GM18517 (cell line): Measurements from ENCODE around the gene IL1RAPL1.

ENCODE experiments used
- ATAC-seq: cut with Tn5 transposase; IDR thresholded peaks from one replicate; pipeline ENCODE4 v1.9.1; 2021; ENCODE audit warnings: mild to moderate bottlenecking, moderate library complexity; ENCODE audit not compliant: unreplicated experiment

The IL1RAPL1 gene

DNA sequence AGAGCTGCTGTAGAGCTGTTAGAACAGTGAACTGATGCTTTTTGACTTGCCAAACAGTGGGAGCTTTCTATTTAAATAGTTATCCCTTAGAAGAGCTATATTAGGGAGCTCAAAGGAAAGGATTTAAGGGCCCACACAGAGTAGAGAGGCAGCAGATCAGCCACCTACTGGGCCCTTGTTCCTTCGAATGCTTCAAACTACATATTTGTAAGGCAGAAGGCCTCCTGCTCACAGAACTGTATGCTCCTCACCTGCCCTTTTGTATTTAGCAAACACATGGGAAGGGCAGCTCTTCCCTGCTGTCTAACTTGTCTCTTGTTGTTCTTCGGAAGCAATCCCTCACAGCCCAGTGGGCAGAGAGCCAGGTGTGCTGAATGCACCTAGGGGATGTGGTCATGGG lies 38.0 kb downstream of the IL1RAPL1 start:
- no peak for ATAC-seq

DNA sequence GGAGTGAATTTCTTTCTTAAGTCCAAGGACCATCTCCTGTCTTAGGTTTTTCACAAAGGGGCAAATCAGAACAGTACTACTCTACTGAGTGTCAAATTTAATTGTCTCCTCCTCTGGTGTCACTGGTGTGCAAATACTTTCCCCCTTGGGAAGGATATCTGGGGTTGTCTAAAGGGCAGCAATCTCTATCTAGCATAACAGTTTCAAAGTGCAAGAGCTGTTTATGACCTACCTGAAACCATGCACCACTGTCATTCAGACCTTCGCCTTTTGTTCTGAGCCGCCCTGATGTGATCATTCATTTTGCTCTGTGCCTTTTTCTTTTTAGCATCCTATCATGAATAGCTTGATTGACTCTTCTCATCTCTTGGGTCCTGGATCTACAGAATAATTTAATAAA lies 39.3 kb downstream of the IL1RAPL1 start:
- no peak for ATAC-seq

DNA sequence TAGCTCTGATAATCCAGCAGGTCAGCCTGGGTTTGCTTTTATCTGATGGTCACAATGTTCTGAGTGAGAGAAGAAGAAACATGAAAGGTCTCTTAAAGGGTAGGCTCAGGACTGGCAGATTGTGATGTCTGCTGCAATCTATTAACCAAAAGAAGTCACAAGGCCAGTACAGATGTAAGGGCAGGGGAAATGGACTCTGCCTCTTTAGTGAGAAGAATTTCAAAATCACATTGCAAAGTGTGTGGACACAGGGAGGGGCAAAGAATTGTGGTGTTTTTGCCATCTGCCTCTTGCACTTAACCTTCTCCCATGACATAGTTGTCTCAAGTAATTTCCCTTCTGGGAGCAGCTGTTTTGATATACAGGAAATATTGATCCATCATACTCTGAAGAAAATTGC lies 40.9 kb downstream of the IL1RAPL1 start:
- ATAC-seq: no peak

DNA sequence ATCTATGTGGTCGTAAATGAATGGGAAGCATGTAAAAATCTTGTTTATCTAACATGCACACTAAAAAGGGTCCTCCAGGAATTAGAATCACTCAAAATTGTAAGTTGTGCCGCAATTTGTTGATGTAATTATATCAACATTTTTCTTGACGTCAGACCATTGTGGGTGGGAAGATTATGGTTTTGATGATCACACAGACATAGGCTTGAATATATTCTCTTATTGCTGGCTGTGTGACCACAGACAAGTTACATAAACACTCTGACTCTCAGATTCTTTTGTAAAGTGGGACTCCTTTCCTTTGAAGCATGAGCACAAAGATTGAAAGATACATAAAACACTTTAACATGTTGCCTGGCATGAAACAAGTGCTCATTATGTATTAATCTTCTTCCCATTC lies 51.5 kb downstream of the IL1RAPL1 start:
- no peak for ATAC-seq

DNA sequence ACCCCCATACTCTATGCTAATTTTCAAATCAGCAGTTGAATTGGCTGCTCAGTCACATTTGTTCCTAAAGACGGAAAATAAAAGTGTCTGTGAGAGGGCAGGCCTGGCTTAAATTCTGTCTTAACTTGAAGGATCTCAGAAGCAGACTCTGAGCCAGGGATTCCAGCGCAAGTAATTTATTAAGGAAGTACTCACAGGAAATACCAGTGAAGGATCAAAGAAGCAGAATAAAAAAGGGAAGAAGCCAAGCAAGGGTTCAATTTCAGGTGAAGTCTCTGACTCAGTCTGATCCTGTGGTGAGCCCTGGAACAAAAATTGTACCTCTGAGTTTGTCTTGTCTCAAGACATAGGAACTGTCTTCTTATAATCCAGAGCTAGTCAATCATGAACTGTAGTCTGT lies 52.2 kb downstream of the IL1RAPL1 start:
- ATAC-seq: no peak

DNA sequence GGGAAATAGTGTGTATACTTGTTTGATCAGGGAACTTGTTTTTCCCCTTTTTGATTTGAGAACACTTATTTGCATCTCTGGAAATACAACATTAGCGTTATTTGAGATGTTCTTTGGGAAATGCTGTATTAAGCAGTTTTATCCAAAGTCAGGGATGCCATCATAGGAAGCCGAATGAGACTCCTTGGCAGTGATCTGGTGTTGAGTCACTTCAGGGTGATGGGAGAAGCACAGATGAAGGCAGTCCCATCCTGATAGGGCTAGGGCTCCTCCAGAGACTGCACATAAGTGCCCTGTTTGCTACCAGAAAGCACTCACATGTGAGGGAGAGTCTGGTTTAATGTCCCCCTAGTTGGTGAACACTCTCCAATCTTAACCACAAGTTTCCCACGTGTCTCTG lies 62.3 kb downstream of the IL1RAPL1 start:
- no peak for ATAC-seq

DNA sequence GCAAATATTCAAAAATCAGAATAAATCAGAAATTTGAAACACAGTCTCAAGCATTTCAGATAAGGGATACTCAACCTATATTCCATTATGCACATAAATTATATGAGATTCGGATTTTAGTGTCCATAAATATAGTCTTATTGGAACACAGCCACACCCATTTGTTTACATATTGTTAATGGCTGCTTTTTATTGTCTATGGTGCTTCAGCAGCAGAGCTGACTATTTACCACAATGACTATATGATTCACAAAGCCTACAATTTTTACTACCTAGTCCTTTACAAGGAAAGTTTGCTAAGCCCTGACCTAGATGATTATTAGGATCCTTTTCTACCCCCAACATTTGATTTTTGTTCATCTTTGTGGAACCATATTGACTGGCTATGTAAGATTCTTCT lies 63.9 kb downstream of the IL1RAPL1 start:
- ATAC-seq: no peak

DNA sequence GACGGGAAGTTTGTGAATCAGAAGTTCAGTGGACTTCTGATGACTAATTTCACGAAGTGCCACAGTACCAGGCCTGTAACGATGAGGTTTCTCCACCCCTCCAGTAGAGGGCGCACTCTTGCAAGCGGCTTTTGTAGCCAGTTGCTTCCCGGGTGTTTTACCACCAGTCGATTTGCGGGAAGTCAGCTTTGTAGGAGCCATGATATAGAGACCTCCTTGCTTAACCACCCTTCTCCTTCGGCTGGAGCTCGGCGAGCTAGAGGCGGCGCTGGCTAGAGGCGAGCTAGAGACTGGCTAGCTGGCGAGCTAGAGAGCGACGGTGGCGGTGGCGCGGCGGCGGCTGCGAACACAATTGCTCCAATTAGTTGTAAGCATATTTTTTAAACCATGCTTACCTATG lies 72.0 kb downstream of the IL1RAPL1 start:
- no peak for ATAC-seq

DNA sequence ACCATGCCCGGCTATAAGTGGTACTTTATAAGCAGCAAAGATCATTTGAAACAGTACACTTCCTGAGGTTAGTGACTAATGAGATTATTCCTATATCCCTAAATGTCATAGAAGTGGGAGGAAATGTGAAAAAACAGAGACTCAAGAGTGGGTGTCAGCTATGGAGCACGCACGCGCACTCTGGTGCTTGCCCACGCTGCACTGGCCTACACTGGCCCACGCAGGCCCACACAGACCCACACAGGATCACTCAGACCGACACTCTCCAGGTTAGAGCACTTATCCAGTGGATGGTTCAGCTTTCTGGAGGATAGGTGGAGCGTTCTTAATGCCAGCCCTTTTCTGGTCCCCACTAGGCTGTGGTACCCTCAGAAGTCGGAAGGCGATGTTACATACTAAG lies 78.5 kb downstream of the IL1RAPL1 start:
- no peak for ATAC-seq

DNA sequence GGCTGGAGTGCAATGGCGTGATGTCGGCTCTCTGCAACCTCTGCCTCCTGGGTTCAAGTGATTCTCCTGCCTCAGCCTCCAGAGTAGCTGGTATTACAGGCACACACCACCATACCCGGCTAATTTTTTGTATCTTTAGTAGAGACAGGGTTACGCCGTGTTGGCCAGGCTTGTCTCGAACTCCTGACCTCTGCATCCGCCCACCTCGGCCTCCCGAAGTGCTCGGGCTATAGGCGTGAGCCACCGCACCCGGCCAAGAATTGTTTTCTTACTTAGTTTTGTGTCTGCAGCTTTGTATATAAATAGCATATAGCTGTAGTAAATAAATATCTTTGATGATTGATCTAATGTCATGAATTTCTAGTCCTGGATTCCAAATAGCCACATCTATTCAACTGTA lies 81.1 kb downstream of the IL1RAPL1 start:
- ATAC-seq: no peak

DNA sequence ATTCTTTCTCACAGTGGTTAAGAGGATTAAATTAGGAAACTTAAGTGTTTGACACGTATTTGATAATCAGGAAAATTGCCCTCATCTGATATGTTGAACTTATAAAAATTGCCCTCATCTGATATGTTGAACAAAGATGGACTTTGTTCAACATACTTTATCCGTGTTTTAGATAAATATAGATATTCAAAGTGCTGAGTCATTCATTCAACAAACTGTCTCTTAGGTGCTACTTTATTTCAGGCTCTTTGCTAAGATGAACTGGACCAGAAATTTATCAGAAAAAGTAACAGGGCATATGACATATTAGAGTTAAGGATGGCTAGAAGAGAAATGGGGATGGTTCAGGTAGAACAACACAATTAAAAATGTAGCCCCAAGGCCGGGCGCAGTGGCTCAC lies 81.7 kb downstream of the IL1RAPL1 start:
- ATAC-seq: no peak

DNA sequence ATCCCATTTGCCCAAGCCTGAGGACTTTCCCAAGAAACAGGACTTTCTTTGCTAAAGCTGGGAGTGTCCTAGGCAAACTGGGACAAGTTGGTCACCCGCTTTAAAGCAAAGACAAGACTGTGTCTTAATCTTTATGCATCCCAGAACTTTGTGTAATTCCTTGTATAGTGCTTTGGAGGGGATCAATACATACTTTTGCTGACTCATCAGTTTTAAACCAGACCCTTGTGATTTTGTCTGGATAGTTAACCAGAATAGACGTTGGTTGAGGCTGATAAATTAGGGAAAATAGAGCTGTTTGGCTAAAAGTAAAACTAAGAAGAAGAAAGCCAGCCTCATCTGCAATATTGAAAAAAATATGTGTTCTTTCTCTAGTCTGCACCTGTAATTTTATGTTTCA lies 82.8 kb downstream of the IL1RAPL1 start:
- no peak for ATAC-seq

DNA sequence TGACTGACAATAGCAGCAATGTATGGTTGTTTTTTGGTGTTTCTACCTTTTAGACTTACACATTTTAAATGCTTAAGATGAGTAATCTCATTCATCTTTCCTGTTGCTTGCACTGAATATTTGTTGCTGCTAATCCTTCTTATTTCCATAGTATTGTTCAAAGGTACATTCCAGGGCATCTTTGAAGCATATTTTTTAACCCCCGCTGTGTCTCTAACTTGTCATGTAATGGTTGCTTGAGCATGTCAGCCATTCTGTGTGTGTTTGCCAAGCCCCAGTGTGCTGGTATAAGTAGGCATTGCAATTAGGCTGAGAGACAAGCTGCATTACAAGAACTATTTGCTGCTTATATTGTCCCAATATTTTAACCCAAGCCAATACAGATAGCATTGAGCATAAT lies 87.9 kb downstream of the IL1RAPL1 start:
- no peak for ATAC-seq

DNA sequence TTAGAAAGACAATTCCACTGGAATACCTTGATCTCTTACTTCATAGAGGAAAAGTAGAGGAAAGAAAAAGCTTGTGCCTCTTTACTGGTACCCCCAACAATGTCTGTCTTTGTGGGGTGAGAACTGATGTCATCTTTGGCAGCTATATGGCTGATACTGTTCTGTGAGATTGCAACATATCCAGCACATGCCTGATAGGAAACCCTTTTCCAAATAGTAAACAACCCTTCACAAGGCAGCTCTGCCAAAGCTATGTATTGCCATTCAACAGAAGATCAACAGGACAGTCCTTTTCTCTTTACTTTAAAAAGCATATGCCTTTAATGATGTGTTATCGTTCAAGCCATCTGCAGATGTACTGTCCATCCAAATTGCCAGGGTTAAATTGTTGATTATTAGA lies 105.9 kb downstream of the IL1RAPL1 start:
- ATAC-seq: no peak

DNA sequence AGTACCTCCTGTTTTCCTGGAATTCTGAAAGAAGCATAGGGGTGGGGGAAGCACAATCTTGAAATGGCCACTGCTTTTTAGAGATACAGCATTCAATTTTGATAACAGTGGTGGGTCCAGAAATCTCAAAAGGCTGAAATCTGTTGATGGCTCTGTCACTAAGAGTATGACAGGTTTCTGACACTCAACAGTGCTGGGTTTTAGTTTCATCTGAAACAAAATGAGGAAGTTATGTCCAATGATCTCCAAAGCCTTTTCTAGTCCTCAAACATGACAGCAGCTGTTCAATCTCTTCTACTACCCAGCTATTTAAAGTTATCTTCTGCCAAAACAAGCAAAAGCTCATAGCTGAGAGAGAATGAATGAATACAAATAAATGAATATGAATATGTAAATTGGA lies 110.5 kb downstream of the IL1RAPL1 start:
- no peak for ATAC-seq

DNA sequence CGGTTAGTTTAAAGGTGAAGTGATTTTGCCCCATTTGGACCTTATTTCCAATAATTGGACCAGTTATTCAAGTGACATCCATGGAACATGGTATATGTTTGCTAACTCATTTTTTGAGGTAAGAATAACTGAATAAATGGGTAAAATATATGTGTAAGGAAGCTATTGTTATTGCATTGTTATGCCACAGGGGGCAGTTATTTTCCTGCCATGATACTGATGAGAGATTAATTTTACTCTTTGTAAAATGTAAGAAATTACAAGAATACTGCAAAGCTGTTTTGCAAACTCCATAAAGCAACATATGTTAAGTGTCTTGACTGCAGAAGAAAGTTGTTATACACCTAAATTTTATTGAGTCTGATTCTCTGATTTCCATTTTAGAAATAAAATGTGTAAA lies 114.0 kb downstream of the IL1RAPL1 start:
- no peak for ATAC-seq

DNA sequence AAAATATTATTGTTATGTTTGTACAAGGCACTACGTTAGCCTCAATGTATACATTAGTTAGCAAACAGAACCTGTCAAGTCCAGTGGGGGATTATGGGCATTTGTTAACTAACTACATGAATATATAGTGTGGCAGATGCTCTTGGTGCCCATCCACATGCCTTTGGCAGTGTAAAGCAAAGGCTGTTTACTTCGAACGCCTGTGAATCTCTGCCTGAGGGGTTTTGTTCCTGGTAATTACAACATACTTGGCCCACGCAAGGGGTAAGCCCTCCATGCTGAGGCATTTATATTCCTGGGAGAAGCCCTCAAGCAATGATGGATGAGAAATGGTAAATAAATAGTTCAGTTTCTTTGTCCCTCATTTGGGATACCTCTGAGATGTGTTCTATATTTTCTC lies 119.7 kb downstream of the IL1RAPL1 start:
- no peak for ATAC-seq

DNA sequence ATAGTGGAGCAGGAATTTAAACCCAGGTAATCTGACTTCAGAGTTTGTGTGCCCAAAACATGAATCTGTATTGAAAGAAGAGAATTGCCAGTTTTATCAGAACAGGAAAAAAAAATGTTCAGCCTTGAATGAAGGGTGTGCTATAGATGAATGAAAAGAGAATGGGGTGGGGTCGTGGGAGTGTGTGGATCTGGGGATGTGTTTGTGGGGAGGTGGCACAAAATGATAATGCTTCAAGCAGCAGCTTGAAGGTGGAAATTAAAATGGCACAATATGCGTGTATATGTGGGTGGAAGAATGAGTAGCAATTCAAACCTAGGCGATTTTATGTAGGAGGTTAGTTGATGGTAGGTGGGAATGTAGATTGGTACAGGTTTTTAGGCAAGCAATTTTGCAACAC lies 122.2 kb downstream of the IL1RAPL1 start:
- no peak for ATAC-seq

DNA sequence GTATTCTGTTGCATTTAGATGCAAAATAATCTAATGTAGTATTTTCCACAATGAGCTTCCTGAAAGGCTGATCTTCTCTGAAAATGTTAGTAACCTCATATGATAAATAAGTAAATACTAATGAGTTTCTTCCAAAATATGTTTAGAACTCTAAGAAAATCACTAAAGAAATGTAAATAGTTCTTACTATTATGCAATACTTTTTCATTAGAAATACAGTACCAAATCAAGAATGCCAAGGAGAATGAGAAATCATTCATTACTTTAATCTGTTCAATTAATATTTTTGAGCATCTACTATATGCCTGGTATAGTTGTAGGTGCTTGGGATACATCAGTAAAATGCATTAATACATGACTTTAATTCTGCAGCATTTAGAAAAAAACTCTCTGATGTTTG lies 130.6 kb downstream of the IL1RAPL1 start:
- ATAC-seq: no peak

DNA sequence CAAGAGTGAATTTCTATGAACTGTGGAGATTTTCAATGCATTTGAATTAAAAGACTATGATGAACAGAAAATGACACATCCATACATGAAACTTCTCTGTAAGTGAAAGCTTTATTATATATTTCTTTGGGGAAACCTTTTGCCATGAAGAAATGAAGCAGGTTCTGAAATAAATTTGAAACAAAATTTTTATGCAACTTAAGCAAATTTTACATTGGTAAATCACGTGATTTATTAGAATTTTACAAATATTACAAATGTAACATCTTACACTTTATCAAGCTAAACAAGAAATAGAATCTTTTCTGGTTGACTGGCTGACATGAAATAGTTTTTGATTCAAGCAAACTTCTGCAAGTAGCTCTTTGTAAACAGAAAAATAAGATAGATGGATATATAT lies 131.2 kb downstream of the IL1RAPL1 start:
- no peak for ATAC-seq

DNA sequence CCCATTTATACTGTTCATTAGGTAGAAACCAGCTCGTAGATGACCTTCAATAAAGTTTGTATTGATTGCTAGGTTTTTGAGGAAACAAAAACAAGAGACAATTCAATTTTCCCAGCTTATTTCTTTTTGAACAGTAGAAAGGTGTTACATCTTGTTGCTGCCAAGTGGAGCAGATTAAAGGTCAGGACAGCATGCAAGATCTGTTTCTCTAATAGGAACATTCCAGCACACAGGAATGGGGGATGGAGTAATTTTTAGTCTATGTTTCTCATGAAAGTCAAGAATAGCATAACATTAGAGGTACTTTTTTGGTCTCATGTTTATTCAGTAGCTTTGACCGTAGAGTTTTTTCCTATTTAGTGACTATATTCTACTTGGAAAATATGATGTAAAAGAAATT lies 132.4 kb downstream of the IL1RAPL1 start:
- no peak for ATAC-seq

DNA sequence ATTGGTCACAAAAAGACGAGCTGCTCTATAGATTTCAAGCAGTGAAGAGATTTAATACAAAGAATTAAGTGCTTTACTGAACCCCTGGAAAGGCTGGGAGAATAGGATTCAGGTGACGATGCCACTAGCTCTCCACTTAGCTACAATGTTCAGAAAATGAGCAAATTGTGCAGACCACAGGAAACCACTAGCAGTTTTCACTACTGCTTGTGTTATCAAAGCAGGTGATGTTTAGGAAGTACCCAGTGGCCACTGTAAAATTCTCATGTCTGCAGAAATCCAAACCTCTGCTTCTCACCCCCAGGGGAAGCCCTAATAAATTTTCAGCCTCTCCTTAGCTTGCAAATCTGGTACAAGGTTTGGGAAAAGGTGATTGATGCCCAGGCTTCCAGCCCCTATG lies 165.1 kb downstream of the IL1RAPL1 start:
- no peak for ATAC-seq

DNA sequence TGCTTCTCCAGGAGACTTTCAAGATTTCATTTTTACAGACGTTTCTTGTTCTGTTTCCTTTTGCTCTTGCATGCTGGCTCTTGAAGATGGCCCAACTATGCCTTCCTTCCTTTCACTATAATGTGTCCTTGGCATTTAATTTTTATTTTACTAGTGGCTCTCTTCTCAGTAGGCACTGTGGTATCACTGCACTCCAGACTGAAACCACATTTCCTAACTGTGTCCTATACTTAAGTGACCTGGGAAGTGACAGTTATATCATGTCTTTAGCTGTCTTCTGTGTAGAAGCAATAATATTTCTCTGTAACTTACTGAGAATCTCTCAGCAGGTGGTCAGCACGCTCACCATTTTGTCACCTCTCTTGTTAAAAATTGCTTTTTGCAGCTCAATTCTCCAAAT lies 168.9 kb downstream of the IL1RAPL1 start:
- ATAC-seq: no peak

DNA sequence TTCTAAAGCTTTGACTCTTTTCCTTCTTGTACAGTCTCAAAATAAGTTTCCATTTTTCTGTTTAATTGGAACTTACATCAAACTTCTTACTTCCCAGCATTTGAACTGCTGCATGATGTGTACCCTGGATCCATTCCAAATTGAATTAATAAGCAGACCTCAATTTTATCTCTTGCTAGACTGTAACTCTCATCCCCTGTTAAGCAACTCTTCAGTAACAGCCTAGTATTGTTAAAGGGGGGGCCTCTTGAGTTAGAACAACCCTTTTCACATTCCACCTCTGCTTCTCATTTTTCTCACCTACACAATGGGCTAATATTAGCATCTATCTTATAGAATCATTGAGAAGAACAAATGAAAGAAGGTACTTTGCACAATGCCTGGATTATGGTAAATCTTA lies 169.4 kb downstream of the IL1RAPL1 start:
- ATAC-seq: no peak
